A549 (cell line): ENCODE data around the gene RANBP17. TPM values are rescaled to one million over a fixed set of nuclear protein-coding genes. Genes with fewer than 3 reads are reported as not detected.

Experiments used
- ATAC-seq, 2 experiments: fragments of 200-7000 bp in 1 of 2; fragments of >200 bp in 1 of 2; cut with Nextera tagmentation in 1 of 2; cut with Tn5 transposase in 1 of 2; 3 replicates each; pipeline versions ENCODE4 v1.8.0 to v1.9.1; 2018 to 2020; ENCODE audit warnings: mild to moderate bottlenecking in 1 of 2, moderate library complexity in 1 of 2
- CTCF ChIA-PET: fragments of 300-600 bp; sonication (Branson Sonifier 250); formaldehyde crosslinking; extraction: SDS; loops from one replicate; lab custom pipeline; 2021; ENCODE audit warnings: antibody characterized with exemption, inconsistent platforms; lab: Yijun Ruan, JAX
- POLR2A ChIA-PET: fragments of 350-600 bp; formaldehyde crosslinking; extraction: SDS; loops from one replicate; lab custom pipeline; 2021; ENCODE audit warnings: antibody characterized with exemption, inconsistent platforms; lab: Yijun Ruan, JAX
- DNase-seq, 2 experiments: peaks; one replicate each; pipeline versions ENCODE4 v3.0.0 to v3.0.0-alpha.2; 2011 to 2016; ENCODE audit warnings: low read depth in 1 of 2, low spot score in 1 of 2
- FAIRE-seq: peaks from 2 replicates; lab custom pipeline; 2011; peaks lifted over from hg19 to GRCh38; lab: Jason Lieb, UNC
- H3K27ac ChIP-seq, 2 experiments: fragments of >200 bp; sonication (Bioruptor Twin); formaldehyde crosslinking; 3 replicates each; pipeline ENCODE4 v1.5.1; 2016 to 2017
- H3K4me1 ChIP-seq: fragments of >200 bp; sonication (Bioruptor Twin); formaldehyde crosslinking; 3 replicates; pipeline ENCODE4 v1.6.1; 2016
- H3K4me2 ChIP-seq: fragments of >200 bp; sonication (Bioruptor Twin); formaldehyde crosslinking; 3 replicates; pipeline ENCODE4 v1.6.1; 2016
- H3K4me3 ChIP-seq: fragments of >200 bp; sonication (Bioruptor Twin); formaldehyde crosslinking; 3 replicates; pipeline ENCODE4 v1.5.1; 2016
- H3K9me3 ChIP-seq: fragments of >200 bp; sonication (Bioruptor Twin); formaldehyde crosslinking; 3 replicates; pipeline ENCODE4 v1.6.1; 2016
- ATOH8 ChIP-seq: fragments of 250-450 bp; sonication (Bioruptor Pico); IDR thresholded peaks from 2 replicates; pipeline ENCODE4 v1.5.0; 2020; ENCODE audit warnings: low read depth, mild to moderate bottlenecking, moderate library complexity
- CBX2 ChIP-seq: fragments of 200-600 bp; sonication (generic); IDR thresholded peaks from 2 replicates; pipeline ENCODE4 v1.6.1; 2016; ENCODE audit warnings: low read depth, mild to moderate bottlenecking, borderline replicate concordance
- CHD2 ChIP-seq: fragments of 150-350 bp; IDR thresholded peaks from 2 replicates; pipeline ENCODE4 v1.6.1; 2014; ENCODE audit warnings: low read length; ENCODE audit not compliant: partially characterized antibody
- E2F6 ChIP-seq: IDR thresholded peaks from 2 replicates; pipeline ENCODE4 v1.6.1; 2012; ENCODE audit warnings: low read depth, borderline replicate concordance
- EP300 ChIP-seq, 2 experiments: fragments of >200 bp; sonication (Bioruptor Twin); formaldehyde crosslinking; IDR thresholded peaks; 2 replicates in 1 of 2; 3 replicates in 1 of 2; pipeline ENCODE4 v1.6.1; 2016 to 2017
- ESRRA ChIP-seq: fragments of 150-350 bp; IDR thresholded peaks from 2 replicates; pipeline ENCODE4 v1.6.1; 2014; ENCODE audit warnings: mild to moderate bottlenecking, low read length, borderline replicate concordance
- FOSB ChIP-seq: fragments of 250-450 bp; sonication (Bioruptor Pico); IDR thresholded peaks from 2 replicates; pipeline ENCODE4 v1.5.0; 2020; ENCODE audit warnings: mild to moderate bottlenecking, moderate library complexity
- HES2 ChIP-seq: fragments of >200 bp; sonication (Bioruptor Twin); formaldehyde crosslinking; IDR thresholded peaks from 2 replicates; pipeline ENCODE4 v1.6.1; 2016
- HOXB13 ChIP-seq: fragments of 250-450 bp; sonication (Bioruptor Pico); IDR thresholded peaks from 2 replicates; pipeline ENCODE4 v1.5.0; 2020; ENCODE audit warnings: low read depth, mild to moderate bottlenecking, moderate library complexity
- HOXB5 ChIP-seq: fragments of 250-450 bp; sonication (Bioruptor Pico); IDR thresholded peaks from 2 replicates; pipeline ENCODE4 v1.5.0; 2020; ENCODE audit warnings: mild to moderate bottlenecking, moderate library complexity
- MAFK ChIP-seq: fragments of 450-650 bp; IDR thresholded peaks from 2 replicates; pipeline ENCODE4 v1.6.1; 2014; ENCODE audit not compliant: partially characterized antibody
- MAX ChIP-seq: IDR thresholded peaks from 2 replicates; pipeline ENCODE4 v1.6.1; 2012
- SMC3 ChIP-seq: fragments of >200 bp; sonication (Bioruptor Twin); formaldehyde crosslinking; IDR thresholded peaks from 3 replicates; pipeline ENCODE4 v1.6.1; 2018; ENCODE audit warnings: inconsistent platforms
- SREBF2 ChIP-seq: fragments of 450-650 bp; IDR thresholded peaks from 2 replicates; pipeline ENCODE4 v1.6.1; 2014; ENCODE audit warnings: mild to moderate bottlenecking, moderate library complexity
- TP53 ChIP-seq: fragments of 250-450 bp; sonication (Bioruptor Pico); IDR thresholded peaks from 2 replicates; pipeline ENCODE4 v1.5.0; 2021; ENCODE audit warnings: mild to moderate bottlenecking, moderate library complexity
- ZFP36 ChIP-seq: fragments of 450-650 bp; IDR thresholded peaks from 2 replicates; pipeline ENCODE4 v1.6.1; 2014; ENCODE audit warnings: borderline replicate concordance; ENCODE audit not compliant: partially characterized antibody
- ZSCAN20 ChIP-seq: fragments of 250-450 bp; sonication (Bioruptor Pico); IDR thresholded peaks from 2 replicates; pipeline ENCODE4 v1.8.0; 2022; ENCODE audit warnings: mild to moderate bottlenecking, moderate library complexity
- WGBS: methylation state at CpG from one replicate; pipeline ENCODE4 v1.1.6; 2017; ENCODE audit errors: missing lambda C conversion rate; 5-methylcytosine and 5-hydroxymethylcytosine counted together
- polyA plus RNA-seq, 4 experiments: library from polyadenylated mRNA; depleted of rRNA in 3 of 4; stranded (reverse); fragments of >200 nt; fragmentation: RNase III in 1 of 4; extraction: RNeasy Plus Mini Kit Qiagen cat#74134 plus additional on column Dnase treatment in 1 of 4; gene quantifications; 2 replicates in 3 of 4; 3 replicates in 1 of 4; pipeline ENCODE4 v1.2.3, GENCODE V29; 2011 to 2017
- TF ChIP-seq, protein P1 (sequence below): fragments of >200 bp; sonication (Bioruptor Twin); formaldehyde crosslinking; IDR thresholded peaks from 3 replicates; pipeline ENCODE4 v1.6.1; 2016
- TF ChIP-seq, protein P2 (sequence below): fragments of 200-600 bp; sonication (generic); IDR thresholded peaks from 2 replicates; pipeline ENCODE4 v1.6.1; 2016; ENCODE audit warnings: antibody characterized with exemption, mild to moderate bottlenecking, moderate library complexity

Gene RANBP17
- polyA plus RNA-seq, 2 of the 4 experiments (the other 2 are of a cell fraction), result 3.4 to 9.2 TPM

- WGBS, result 66% methylated on average over 5 of the region's 5 CpGs
- no peak overlapping the region for H3K4me2 ChIP-seq
- no peaks in the 10 kb centered on the region for H3K9me3 ChIP-seq
- TF ChIP-seq HOXB13 (CRISPR knock-in tag), result no peak
- TF ChIP-seq, protein P1, sequence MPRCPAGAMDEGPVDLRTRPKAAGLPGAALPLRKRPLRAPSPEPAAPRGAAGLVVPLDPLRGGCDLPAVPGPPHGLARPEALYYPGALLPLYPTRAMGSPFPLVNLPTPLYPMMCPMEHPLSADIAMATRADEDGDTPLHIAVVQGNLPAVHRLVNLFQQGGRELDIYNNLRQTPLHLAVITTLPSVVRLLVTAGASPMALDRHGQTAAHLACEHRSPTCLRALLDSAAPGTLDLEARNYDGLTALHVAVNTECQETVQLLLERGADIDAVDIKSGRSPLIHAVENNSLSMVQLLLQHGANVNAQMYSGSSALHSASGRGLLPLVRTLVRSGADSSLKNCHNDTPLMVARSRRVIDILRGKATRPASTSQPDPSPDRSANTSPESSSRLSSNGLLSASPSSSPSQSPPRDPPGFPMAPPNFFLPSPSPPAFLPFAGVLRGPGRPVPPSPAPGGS, result no peak
- no peak for DNase-seq
- no peaks in the 10 kb centered on the region for H3K4me1 ChIP-seq
- no peak overlapping the region for H3K27ac ChIP-seq
- H3K4me3 ChIP-seq, result no peak overlapping the region
- ATAC-seq, result 0 out of 6 replicates have a peak, but pooled peaks have one; percentile 27 to 43
- CTCF ChIA-PET, result interaction anchor here (1.0 kb wide), 1 partner anchor 320 kb away, joined by 3 read pairs; no protein-coding TSS in a partner anchor
- POLR2A ChIA-PET, result no interaction called here
- no peak for FAIRE-seq
Measured at GRCh38 chr5:171129308-171129707, 267.5 kb downstream of the RANBP17 start.

DNA sequence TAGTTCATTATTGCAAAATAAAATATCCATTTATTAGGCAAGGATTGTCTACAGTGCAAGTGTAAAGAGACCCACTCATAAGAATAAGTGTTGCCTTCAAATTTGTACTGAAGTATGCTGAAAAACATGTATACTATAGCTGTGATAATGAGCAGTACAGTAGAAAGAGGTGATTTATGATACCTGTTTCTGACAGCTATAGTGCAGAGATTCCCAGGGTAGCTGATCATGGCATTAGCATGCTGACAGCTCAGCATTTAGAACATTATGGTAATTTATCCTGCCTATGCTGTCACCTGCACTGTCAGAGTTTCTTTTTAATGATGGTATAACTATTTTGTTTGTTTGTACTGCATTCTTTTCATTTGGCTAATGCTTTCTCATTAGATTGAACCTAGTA, 269.7 kb downstream of the RANBP17 start:
- H3K4me2 ChIP-seq, result no peak overlapping the region
- ATAC-seq, result no peak
- no peak for FAIRE-seq
- no peaks in the 10 kb centered on the region for H3K9me3 ChIP-seq
- ChIA-PET CTCF (interaction anchor here (1.4 kb wide), 1 partner anchor 9 kb away, joined by 3 read pairs; no protein-coding TSS in a partner anchor), POLR2A (no interaction called here)
- no peak overlapping the region for H3K4me3 ChIP-seq
- no peak for DNase-seq
- no peaks in the 10 kb centered on the region for H3K4me1 ChIP-seq
- H3K27ac ChIP-seq, result no peak overlapping the region
- TF ChIP-seq MAX (no peak), TP53 (CRISPR knock-in tag) (no peak), HOXB5 (CRISPR knock-in tag) (no peak)
- TF ChIP-seq, protein P2, sequence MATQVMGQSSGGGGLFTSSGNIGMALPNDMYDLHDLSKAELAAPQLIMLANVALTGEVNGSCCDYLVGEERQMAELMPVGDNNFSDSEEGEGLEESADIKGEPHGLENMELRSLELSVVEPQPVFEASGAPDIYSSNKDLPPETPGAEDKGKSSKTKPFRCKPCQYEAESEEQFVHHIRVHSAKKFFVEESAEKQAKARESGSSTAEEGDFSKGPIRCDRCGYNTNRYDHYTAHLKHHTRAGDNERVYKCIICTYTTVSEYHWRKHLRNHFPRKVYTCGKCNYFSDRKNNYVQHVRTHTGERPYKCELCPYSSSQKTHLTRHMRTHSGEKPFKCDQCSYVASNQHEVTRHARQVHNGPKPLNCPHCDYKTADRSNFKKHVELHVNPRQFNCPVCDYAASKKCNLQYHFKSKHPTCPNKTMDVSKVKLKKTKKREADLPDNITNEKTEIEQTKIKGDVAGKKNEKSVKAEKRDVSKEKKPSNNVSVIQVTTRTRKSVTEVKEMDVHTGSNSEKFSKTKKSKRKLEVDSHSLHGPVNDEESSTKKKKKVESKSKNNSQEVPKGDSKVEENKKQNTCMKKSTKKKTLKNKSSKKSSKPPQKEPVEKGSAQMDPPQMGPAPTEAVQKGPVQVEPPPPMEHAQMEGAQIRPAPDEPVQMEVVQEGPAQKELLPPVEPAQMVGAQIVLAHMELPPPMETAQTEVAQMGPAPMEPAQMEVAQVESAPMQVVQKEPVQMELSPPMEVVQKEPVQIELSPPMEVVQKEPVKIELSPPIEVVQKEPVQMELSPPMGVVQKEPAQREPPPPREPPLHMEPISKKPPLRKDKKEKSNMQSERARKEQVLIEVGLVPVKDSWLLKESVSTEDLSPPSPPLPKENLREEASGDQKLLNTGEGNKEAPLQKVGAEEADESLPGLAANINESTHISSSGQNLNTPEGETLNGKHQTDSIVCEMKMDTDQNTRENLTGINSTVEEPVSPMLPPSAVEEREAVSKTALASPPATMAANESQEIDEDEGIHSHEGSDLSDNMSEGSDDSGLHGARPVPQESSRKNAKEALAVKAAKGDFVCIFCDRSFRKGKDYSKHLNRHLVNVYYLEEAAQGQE, result no peak

- ChIA-PET CTCF (no interaction called here), POLR2A (no interaction called here)
- FAIRE-seq, result no peak
- no peak overlapping the region for H3K4me3 ChIP-seq
- peak in 1 of 2 experiments; percentile 68; a peak in 2 of 6 replicates for ATAC-seq
- no peaks in the 10 kb centered on the region for H3K9me3 ChIP-seq
- H3K4me2 ChIP-seq, result peak overlapping the region; percentile 19; the same call in 2 of the 3 replicates
- H3K27ac ChIP-seq, result no peak overlapping the region
- 9% methylated on average over 1 of the region's 1 CpG for WGBS
- H3K4me1 ChIP-seq, result peaks cover 9% of the 10 kb centered on the region; the same call in 1 of the 3 replicates
- TF ChIP-seq HES2, result no peak
- no peak for TF ChIP-seq SREBF2
- TF ChIP-seq FOSB (CRISPR knock-in tag), result no peak
- no peak for TF ChIP-seq ZSCAN20 (CRISPR knock-in tag)
- TF ChIP-seq CHD2, result no peak
- TF ChIP-seq CBX2, result no peak
- no peak for TF ChIP-seq MAFK
- no peak for TF ChIP-seq ESRRA
- no peak for TF ChIP-seq ZFP36
- no peak for TF ChIP-seq EP300 (IDR thresholded peaks at IDR 0.05)
- TF ChIP-seq ATOH8 (CRISPR knock-in tag), result no peak
- TF ChIP-seq MAX, result no peak
- no peak for TF ChIP-seq SMC3
- no peak for TF ChIP-seq E2F6
- DNase-seq, result peak in 1 of 2 experiments; percentile 19
Measured at GRCh38 chr5:171137768-171138525, 276.1 kb downstream of the RANBP17 start.
